LNCaP clone FGC (cell line): Measurements from ENCODE around the gene RPL3.

Source experiments
- DNase-seq: peaks from one replicate; pipeline ENCODE4 v3.0.0-alpha.2; 2011; ENCODE audit warnings: low read depth
- H3K4me3 ChIP-seq: 2 replicates; pipeline ENCODE4 v1.5.1; 2011; ENCODE audit warnings: mild to moderate bottlenecking, low read depth, low read length, control low read depth
- TF ChIP-seq, protein P1 (sequence below): IDR thresholded peaks from 2 replicates; pipeline ENCODE4 v1.5.1; 2012; ENCODE audit warnings: mild to moderate bottlenecking; ENCODE audit not compliant: control insufficient read depth, insufficient read depth; ENCODE audit errors: extremely low read depth

RPL3 gene

DNA sequence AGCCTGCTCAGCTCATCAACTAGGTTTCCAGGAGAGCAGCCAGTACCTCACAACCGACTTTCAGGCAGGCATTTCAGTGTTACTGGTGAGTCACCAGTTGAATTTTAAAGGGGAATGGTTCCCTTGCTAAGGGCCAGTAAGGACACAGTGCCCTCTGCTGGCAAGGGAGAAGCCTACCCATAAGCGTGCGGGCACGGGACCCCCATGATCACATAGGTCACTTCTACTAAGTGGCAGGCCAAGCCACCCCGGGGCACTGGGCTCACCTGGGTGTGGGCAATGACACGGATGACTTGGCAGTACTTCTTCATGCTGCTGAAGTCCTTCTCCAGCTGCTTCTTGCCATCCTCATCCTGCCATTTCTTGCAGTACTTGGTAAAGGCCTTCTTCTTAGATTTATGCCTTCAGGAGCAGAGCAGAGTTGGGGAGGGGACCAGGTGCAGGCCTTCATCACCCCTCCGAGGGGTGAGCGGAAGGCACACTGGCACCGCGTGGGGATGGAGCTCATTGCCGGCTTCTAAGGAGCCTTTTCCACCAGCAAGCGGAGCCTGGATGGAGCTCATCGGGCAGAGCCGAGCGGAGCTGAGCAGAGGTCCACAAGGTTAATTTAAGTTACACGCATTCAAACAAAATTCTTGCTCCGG is 2.9 kb downstream of the RPL3 start:
- H3K4me3 ChIP-seq: peak overlapping the region; percentile 96
- TF ChIP-seq, protein P1, sequence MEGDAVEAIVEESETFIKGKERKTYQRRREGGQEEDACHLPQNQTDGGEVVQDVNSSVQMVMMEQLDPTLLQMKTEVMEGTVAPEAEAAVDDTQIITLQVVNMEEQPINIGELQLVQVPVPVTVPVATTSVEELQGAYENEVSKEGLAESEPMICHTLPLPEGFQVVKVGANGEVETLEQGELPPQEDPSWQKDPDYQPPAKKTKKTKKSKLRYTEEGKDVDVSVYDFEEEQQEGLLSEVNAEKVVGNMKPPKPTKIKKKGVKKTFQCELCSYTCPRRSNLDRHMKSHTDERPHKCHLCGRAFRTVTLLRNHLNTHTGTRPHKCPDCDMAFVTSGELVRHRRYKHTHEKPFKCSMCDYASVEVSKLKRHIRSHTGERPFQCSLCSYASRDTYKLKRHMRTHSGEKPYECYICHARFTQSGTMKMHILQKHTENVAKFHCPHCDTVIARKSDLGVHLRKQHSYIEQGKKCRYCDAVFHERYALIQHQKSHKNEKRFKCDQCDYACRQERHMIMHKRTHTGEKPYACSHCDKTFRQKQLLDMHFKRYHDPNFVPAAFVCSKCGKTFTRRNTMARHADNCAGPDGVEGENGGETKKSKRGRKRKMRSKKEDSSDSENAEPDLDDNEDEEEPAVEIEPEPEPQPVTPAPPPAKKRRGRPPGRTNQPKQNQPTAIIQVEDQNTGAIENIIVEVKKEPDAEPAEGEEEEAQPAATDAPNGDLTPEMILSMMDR: peak; percentile 78
- peak; percentile 63 for DNase-seq

DNA sequence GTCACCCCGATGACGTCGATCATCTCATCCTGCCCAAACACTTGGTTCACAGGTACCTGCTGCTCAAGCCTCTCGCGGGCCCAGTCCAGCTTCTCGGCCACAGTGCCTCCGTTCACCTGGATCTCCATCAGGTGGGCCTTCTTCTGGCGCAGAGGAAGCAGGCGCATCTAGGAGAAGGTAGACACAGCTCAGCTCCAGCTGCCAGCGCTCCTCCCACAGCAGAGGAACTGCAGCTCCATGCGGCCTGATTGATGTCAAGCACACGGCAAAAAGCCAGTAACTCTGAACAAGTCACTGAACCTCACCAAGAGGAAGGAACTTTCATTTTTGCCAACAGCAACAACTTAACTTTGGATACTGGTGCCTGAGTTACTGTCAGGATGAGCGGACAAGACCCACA is 4.0 kb downstream of the RPL3 start:
- TF ChIP-seq, protein P1: no peak

DNA sequence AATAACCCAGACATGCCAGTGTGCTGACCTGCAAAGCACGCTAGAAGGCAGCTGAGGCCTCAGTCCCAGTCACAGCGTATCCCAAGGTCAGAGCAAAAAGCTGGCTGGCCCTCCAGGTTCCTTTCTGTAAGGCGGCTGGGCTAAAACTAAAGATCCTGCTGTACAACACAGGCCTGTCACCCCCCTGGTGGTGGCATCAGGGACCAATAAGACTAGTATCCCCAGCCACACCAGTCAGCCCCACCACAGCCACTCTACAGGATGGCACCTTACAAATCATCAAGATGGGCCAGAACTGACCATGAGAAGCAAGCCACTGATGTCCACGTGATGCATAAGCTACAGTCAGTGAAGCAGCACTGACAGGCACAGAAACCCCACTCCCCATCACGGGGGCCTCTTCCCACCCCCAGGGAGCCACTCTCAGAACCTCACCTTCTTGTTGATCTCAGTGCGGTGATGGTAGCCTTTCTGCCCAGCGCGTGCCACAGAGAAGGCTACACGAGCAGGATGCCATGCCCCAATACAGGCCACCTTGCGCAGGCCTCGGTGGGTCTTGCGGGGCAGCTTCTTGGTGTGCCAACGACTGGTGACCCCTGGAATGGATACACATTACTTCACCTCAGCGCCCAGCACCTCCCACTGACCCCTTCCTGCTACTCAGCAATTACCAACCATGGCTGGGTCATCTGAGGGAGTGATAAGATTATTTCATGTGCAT is 5.0 kb downstream of the RPL3 start:
- H3K4me3 ChIP-seq: no peak overlapping the region
- TF ChIP-seq, protein P1: no peak
- DNase-seq: no peak

More for the DNA sequence above, 4.0 kb downstream of the RPL3 start:
- DNase-seq: no peak
- peak overlapping the region; percentile 96; the same call in 1 of the 2 replicates for H3K4me3 ChIP-seq

DNA sequence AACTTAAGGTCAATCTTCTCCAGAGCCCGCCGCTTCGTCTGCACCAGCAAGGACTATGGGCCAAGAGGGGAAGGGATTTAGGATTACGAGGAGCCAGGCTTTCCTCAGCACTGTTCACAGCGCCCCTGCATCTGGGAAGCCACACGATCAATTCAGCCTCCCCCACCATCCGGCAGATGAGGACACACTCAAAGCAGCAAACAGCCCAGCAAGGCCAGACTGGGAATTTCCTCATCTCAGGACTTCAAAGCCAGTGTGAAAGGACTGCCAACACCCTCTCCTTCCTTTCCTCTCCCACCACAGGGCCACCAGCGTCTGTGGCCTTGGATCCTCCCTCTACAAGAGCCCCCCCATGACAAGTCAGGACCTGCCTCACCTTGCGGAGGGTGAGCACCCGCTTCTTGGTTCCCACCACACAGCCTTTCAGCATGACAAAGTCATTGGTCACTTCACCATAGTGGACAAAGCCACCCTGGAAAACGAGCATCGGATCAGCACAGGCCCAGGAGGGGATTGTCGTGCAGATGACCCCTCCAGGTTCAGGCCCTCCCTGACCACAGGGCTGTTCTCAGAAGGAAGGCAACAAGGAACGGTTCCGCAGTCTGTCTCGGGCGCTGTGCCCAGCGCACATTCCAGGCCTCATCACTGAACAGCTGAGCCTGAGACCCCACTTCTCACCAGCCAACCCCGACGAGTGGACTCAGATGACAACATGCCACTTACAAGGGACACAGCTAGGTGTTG is 6.0 kb downstream of the RPL3 start:
- TF ChIP-seq, protein P1: no peak
- DNase-seq: no peak
- H3K4me3 ChIP-seq: no peak overlapping the region

DNA sequence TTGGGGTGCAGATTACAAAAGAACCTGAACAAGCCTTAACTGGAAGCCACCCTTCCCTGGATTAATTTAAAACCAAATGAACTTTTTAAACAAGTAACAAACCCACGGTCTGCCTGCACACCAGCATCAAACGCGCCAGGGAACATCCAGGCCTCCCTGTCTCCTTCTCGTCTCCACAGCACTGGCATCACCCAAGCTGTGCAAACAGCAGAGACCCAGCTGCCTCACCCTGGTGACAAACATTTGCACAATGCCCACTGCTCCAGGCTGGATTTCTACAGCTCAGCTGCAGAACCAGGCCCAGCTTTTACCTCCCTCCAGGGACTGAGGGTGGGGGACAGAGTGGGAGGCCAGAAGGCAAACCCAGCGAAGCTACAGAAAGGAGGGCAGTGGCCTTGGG is 7.0 kb downstream of the RPL3 start:
- H3K4me3 ChIP-seq: no peak overlapping the region
- TF ChIP-seq, protein P1: no peak
- no peak for DNase-seq

DNA sequence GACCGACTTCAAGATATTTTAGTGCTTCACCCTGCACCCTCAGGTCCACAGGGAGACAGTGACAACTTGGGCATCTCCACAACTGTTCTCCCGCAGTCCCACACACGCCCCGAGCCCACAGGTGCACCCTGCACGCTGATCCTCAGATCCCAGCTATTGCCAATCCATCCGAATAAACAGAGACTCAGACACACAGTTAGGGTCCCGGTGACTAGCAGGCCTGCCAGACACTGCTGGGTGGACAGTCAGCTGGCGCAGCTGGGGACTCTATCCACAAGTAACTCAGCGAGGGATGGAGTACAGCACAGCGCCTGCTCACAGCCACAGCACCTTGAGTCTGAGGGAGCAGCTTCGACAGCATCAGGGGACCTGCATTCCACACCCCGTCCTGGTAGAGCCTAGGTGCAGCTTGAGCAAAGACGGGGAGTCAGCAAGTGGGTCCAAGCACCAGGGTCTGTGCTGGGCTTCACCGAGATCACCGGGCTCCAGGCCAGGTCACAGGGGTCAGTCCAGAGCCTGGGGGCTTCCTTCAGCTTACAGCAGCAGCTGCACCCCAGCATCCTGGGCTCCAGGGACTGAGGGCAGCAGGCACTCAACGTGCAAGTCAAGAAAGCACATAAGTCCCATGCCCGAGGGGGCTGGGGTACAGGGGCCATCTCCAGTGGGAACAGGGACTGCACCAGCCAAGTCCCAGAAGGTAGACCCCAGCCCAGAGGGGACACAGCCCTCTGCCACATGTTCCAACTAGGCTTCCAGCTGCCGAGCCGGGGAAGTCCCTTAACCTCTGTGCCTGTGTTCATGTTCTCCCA is 7.6 kb downstream of the RPL3 start:
- TF ChIP-seq, protein P1: no peak
- DNase-seq: no peak
- H3K4me3 ChIP-seq: no peak overlapping the region
